C4-2B (cell line): ENCODE results near the gene PCSK1.
A peak's percentile ranks its signal among the peaks of the same experiment; 100 is the strongest.

Experiments used
- CTCF ChIP-seq: fragments of 450-650 bp; conservative IDR thresholded peaks from 2 replicates; pipeline ENCODE4 v1.5.1; 2017; ENCODE audit warnings: mild to moderate bottlenecking
- ZFX ChIP-seq: fragments of 450-650 bp; IDR thresholded peaks from 2 replicates; pipeline ENCODE4 v1.6.1; 2017

GRCh38 chr5:96439477-96440184 lies 6.6 kb upstream of the PCSK1 start:
- TF ChIP-seq CTCF, result peak; percentile 12; the same call in 1 of the 2 replicates
- no peak for TF ChIP-seq ZFX
